Measurements from ENCODE around the gene RANGAP1. TPM values are rescaled to one million over a fixed set of nuclear protein-coding genes. Genes with fewer than 3 reads are reported as not detected.

RANGAP1 gene
- total RNA-seq, 6 donors from 2014 or later: 27.0 to 60.8 (median 52.4) TPM

GRCh38 chr22:41308544-41308947, 22.6 kb upstream of the RANGAP1 start:
- no peak for ATAC-seq (ENCODE audit: low FRiP score in 2 of 2)
- peak overlapping the region in 1 of 4 donors; percentile 14 for H3K27ac ChIP-seq

DNA sequence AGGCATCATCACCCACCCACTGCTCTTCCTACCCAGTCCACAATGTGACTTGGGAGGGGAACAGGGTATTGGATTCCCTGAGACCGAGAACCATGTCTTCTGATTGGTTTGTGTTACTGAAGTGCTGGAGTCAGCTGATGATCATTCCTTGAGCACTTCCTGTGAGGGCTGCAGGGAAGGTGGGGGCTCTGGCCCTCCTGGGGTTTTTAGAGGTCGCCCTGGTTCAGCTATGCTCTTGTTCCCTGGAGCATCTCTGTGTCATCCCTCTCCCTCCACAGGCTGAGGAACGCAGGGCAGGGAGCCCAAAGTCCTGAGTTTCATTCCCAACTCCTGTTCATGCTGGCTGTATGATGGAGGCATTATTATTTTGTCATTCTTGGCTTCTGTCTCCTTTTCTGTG, 22.1 kb upstream of the RANGAP1 start:
- Histone ChIP-seq H3K27me3 (no peaks in the 10 kb centered on the region), H3K4me3 (no peak overlapping the region), H3K9me3 (no peaks in the 10 kb centered on the region), H3K36me3 (peaks cover 0 to 3% (median 0%) of the 10 kb centered on the region in 4 donors), H3K4me1 (peaks cover 8 to 30% (median 13%) of the 10 kb centered on the region in 4 donors), H3K27ac (peak overlapping the region in 1 of 4 donors; percentile 14)
- ATAC-seq (ENCODE audit: low FRiP score in 2 of 2): no peak
- 46 to 71% methylated on average over 3 of the region's 3 CpGs for WGBS, 2 donors
- TF ChIP-seq POLR2A (IDR thresholded peaks at IDR 0.05) (no peak), CTCF (IDR thresholded peaks at IDR 0.05) (no peak), POLR2AphosphoS5 (IDR thresholded peaks at IDR 0.05) (no peak), EP300 (IDR thresholded peaks at IDR 0.05) (no peak)
- no peak for DNase-seq

More at GRCh38 chr22:41308544-41308947, 22.6 kb upstream of the RANGAP1 start:
- WGBS, 2 donors: 66 to 70% methylated on average over 7 of the region's 7 CpGs
- DNase-seq: no peak
- no peak overlapping the region for H3K4me3 ChIP-seq
- TF ChIP-seq POLR2AphosphoS5 (IDR thresholded peaks at IDR 0.05) (no peak), EP300 (IDR thresholded peaks at IDR 0.05) (no peak), POLR2A (IDR thresholded peaks at IDR 0.05) (no peak), CTCF (IDR thresholded peaks at IDR 0.05) (no peak)
- H3K9me3 ChIP-seq: no peaks in the 10 kb centered on the region
- no peaks in the 10 kb centered on the region for H3K27me3 ChIP-seq
- H3K36me3 ChIP-seq: peaks cover 0 to 3% (median 0%) of the 10 kb centered on the region in 4 donors
- H3K4me1 ChIP-seq: peaks cover 5 to 26% (median 12%) of the 10 kb centered on the region in 4 donors

- Histone ChIP-seq H3K36me3 (peaks cover 0 to 3% (median 0%) of the 10 kb centered on the region in 4 donors), H3K27ac (peak overlapping the region in 3 of 4 donors; percentile 24 to 96 (median 91)), H3K27me3 (no peaks in the 10 kb centered on the region), H3K4me1 (peaks cover 17 to 45% (median 22%) of the 10 kb centered on the region in 4 donors), H3K4me3 (no peak overlapping the region), H3K9me3 (no peaks in the 10 kb centered on the region)
- DNase-seq (no peak), ATAC-seq (ENCODE audit: low FRiP score in 2 of 2) (no peak)
- 87 to 91% methylated on average over 4 of the region's 4 CpGs for WGBS, 2 donors
- TF ChIP-seq CTCF (IDR thresholded peaks at IDR 0.05) (no peak), EP300 (IDR thresholded peaks at IDR 0.05) (no peak), POLR2AphosphoS5 (IDR thresholded peaks at IDR 0.05) (no peak), POLR2A (IDR thresholded peaks at IDR 0.05) (no peak)
Measured at GRCh38 chr22:41305646-41306045, 19.7 kb upstream of the RANGAP1 start.

- WGBS, 2 donors: 1 to 6% methylated on average over 4 to 5 of the region's 5 CpGs
- Histone ChIP-seq H3K27me3 (no peaks in the 10 kb centered on the region), H3K4me1 (peaks cover 18 to 38% (median 20%) of the 10 kb centered on the region in 4 donors), H3K9me3 (no peaks in the 10 kb centered on the region), H3K27ac (peak overlapping the region; percentile 86 to 96 (median 88)), H3K4me3 (peak overlapping the region; percentile 81 to 96 (median 88)), H3K36me3 (peaks cover 0 to 3% (median 0%) of the 10 kb centered on the region in 4 donors)
- TF ChIP-seq POLR2AphosphoS5 (IDR thresholded peaks at IDR 0.05): peak in 1 of 2 donors; percentile 6
- TF ChIP-seq POLR2A (IDR thresholded peaks at IDR 0.05): no peak
- no peak for TF ChIP-seq EP300 (IDR thresholded peaks at IDR 0.05)
- no peak for TF ChIP-seq CTCF (IDR thresholded peaks at IDR 0.05)
- ATAC-seq (ENCODE audit: low FRiP score in 2 of 2) (no peak), DNase-seq (no peak)
Measured at GRCh38 chr22:41302811-41303210, 16.8 kb upstream of the RANGAP1 start.
